HG02763 (cell line): ENCODE measurements around the gene MUC4.
"Not testable (repeated sequence)": the region's sequence is repeated elsewhere in the genome, so short reads cannot be mapped to it uniquely, and the experiment has no call there.

Experiments
- ATAC-seq: cut with Tn5 transposase; IDR thresholded peaks from one replicate; pipeline ENCODE4 v1.9.1; 2021; ENCODE audit warnings: mild to moderate bottlenecking, moderate library complexity; ENCODE audit not compliant: unreplicated experiment

MUC4 gene

GRCh38 chr3:195788711-195789581 lies 22.8 kb downstream of the MUC4 start:
- no peak for ATAC-seq

GRCh38 chr3:195785781-195786405 lies 25.8 kb downstream of the MUC4 start:
- ATAC-seq: not testable (repeated sequence)

GRCh38 chr3:195784031-195784430 lies 27.7 kb downstream of the MUC4 start:
- ATAC-seq: not testable (repeated sequence)

GRCh38 chr3:195781236-195781635 lies 30.5 kb downstream of the MUC4 start:
- not testable (repeated sequence) for ATAC-seq

- ATAC-seq: no peak
Measured at GRCh38 chr3:195777975-195778374, 33.8 kb downstream of the MUC4 start.

GRCh38 chr3:195774917-195775316 lies 36.8 kb downstream of the MUC4 start:
- no peak for ATAC-seq

- ATAC-seq: no peak
Measured at GRCh38 chr3:195773956-195774537, 37.7 kb downstream of the MUC4 start.

- ATAC-seq: no peak
Measured at GRCh38 chr3:195771646-195772300, 40.0 kb downstream of the MUC4 start.

- ATAC-seq: not testable (repeated sequence)
Measured at GRCh38 chr3:195770841-195771645, 40.7 kb downstream of the MUC4 start.

GRCh38 chr3:195770081-195770840 lies 41.5 kb downstream of the MUC4 start:
- no peak for ATAC-seq

GRCh38 chr3:195769551-195769950 lies 42.2 kb downstream of the MUC4 start:
- no peak for ATAC-seq

- no peak for ATAC-seq
Measured at GRCh38 chr3:195768831-195769303, 42.9 kb downstream of the MUC4 start.

- no peak for ATAC-seq
Measured at GRCh38 chr3:195768414-195768813, 43.3 kb downstream of the MUC4 start.

GRCh38 chr3:195767792-195768191 lies 43.9 kb downstream of the MUC4 start:
- ATAC-seq: no peak

- ATAC-seq: no peak
Measured at GRCh38 chr3:195766671-195767070, 45.1 kb downstream of the MUC4 start.

GRCh38 chr3:195764961-195765706 lies 46.6 kb downstream of the MUC4 start:
- no peak for ATAC-seq

- ATAC-seq: no peak
Measured at GRCh38 chr3:195763843-195764825, 47.6 kb downstream of the MUC4 start.
